Measurements from ENCODE around the gene ZNF117. TPM values are rescaled to one million over a fixed set of nuclear protein-coding genes. Genes with fewer than 3 reads are reported as not detected.

Gene ZNF117
- total RNA-seq, 2 donors from 2014 or later: 9.2 to 16.9 TPM

- H3K27me3 ChIP-seq (replicated peaks; ENCODE audit: insufficient read depth): no peaks in the 10 kb centered on the region
- H3K9me3 ChIP-seq: peaks cover 5% of the 10 kb centered on the region
- TF ChIP-seq CTCF (IDR thresholded peaks at IDR 0.05): no peak
- peaks cover 11 to 45% of the 10 kb centered on the region in 2 donors for H3K4me1 ChIP-seq (ENCODE audit: control insufficient read depth in 1 of 2, low read depth in 2 of 2)
- H3K4me3 ChIP-seq: peak overlapping the region; percentile 24
- H3K36me3 ChIP-seq: no peaks in the 10 kb centered on the region
- ATAC-seq (ENCODE audit: insufficient number of reproducible peaks, low FRiP score, low read depth) (no peak), DNase-seq (ENCODE audit: low spot score) (no peak)
- peak overlapping the region; percentile 67 to 75 for H3K27ac ChIP-seq
These were observed 8.5 kb upstream of the ZNF117 start for GRCh38 chr7:64999165-65000004.

GRCh38 chr7:64998865-64999164 lies 8.0 kb upstream of the ZNF117 start:
- Histone ChIP-seq H3K4me3 (peak overlapping the region; percentile 24), H3K36me3 (no peaks in the 10 kb centered on the region)

GRCh38 chr7:64997927-64998391 lies 7.1 kb upstream of the ZNF117 start:
- Histone ChIP-seq H3K4me3 (no peak overlapping the region), H3K27me3 (replicated peaks; ENCODE audit: insufficient read depth) (no peaks in the 10 kb centered on the region), H3K36me3 (no peaks in the 10 kb centered on the region), H3K27ac (peak overlapping the region; percentile 18 to 75), H3K4me1 (ENCODE audit: control insufficient read depth in 1 of 2, low read depth in 2 of 2) (peaks cover 8 to 33% of the 10 kb centered on the region in 2 donors), H3K9me3 (peaks cover 5% of the 10 kb centered on the region)
- no peak for TF ChIP-seq CTCF (IDR thresholded peaks at IDR 0.05)
- ATAC-seq (ENCODE audit: insufficient number of reproducible peaks, low FRiP score, low read depth) (no peak), DNase-seq (ENCODE audit: low spot score) (no peak)

More at GRCh38 chr7:64998865-64999164, 8.0 kb upstream of the ZNF117 start:
- Histone ChIP-seq H3K27me3 (replicated peaks; ENCODE audit: insufficient read depth) (no peaks in the 10 kb centered on the region), H3K9me3 (peaks cover 5% of the 10 kb centered on the region), H3K27ac (peak overlapping the region; percentile 67 to 75), H3K4me1 (ENCODE audit: control insufficient read depth in 1 of 2, low read depth in 2 of 2) (peaks cover 8 to 41% of the 10 kb centered on the region in 2 donors)
- TF ChIP-seq CTCF (IDR thresholded peaks at IDR 0.05): no peak
- DNase-seq (ENCODE audit: low spot score): no peak
- ATAC-seq (ENCODE audit: insufficient number of reproducible peaks, low FRiP score, low read depth): no peak

GRCh38 chr7:64997164-64997908 lies 6.5 kb upstream of the ZNF117 start:
- Histone ChIP-seq H3K27ac (peak overlapping the region; percentile 18 to 75), H3K4me3 (no peak overlapping the region), H3K36me3 (no peaks in the 10 kb centered on the region), H3K9me3 (peaks cover 6% of the 10 kb centered on the region), H3K4me1 (ENCODE audit: control insufficient read depth in 1 of 2, low read depth in 2 of 2) (peaks cover 8 to 31% of the 10 kb centered on the region in 2 donors), H3K27me3 (replicated peaks; ENCODE audit: insufficient read depth) (no peaks in the 10 kb centered on the region)
- no peak for DNase-seq (ENCODE audit: low spot score)
- no peak for TF ChIP-seq CTCF (IDR thresholded peaks at IDR 0.05)
- ATAC-seq (ENCODE audit: insufficient number of reproducible peaks, low FRiP score, low read depth): no peak

GRCh38 chr7:64996305-64996704 lies 5.5 kb upstream of the ZNF117 start:
- Histone ChIP-seq H3K27ac (no peak overlapping the region), H3K27me3 (replicated peaks; ENCODE audit: insufficient read depth) (no peaks in the 10 kb centered on the region), H3K36me3 (peaks cover 4% of the 10 kb centered on the region), H3K9me3 (peaks cover 9% of the 10 kb centered on the region), H3K4me1 (ENCODE audit: control insufficient read depth in 1 of 2, low read depth in 2 of 2) (peaks cover 8 to 27% of the 10 kb centered on the region in 2 donors), H3K4me3 (no peak overlapping the region)
- TF ChIP-seq CTCF (IDR thresholded peaks at IDR 0.05): no peak
- DNase-seq (ENCODE audit: low spot score) (no peak), ATAC-seq (ENCODE audit: insufficient number of reproducible peaks, low FRiP score, low read depth) (no peak)

All from thoracic aorta (tissue), 2 donors.